ENCODE measurements around the gene ECE2.

ECE2 gene

DNA sequence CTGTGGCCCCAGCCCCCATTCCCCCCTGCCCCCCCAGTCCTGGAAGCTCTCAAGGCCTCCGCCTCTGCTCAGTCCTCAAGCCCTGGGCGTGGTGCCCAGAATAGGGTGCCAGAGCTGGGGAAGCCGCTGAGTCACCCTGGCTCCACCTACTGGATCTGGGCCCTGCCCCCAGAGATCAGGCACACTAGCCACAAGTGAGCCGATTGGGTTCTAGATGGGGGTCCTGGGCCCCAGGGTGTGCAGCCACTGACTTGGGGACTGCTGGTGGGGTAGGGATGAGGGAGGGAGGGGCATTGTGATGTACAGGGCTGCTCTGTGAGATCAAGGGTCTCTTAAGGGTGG is 44.3 kb downstream of the ECE2 start:
- H3K36me3 ChIP-seq (ENCODE audit: insufficient read depth) = peaks cover 51% of the 10 kb centered on the region; the same call in 1 of the 2 replicates
- peak overlapping the region; percentile 63 for H3K27ac ChIP-seq
- H3K4me1 ChIP-seq (ENCODE audit: low read depth, poor library complexity, severe bottlenecking) = peaks cover 49% of the 10 kb centered on the region
- H3K79me2 ChIP-seq (ENCODE audit: insufficient read depth, low read depth) = peaks cover 90% of the 10 kb centered on the region
- no peak overlapping the region for H3K4me3 ChIP-seq (IDR thresholded peaks at IDR 0.05; ENCODE audit: insufficient read depth, low read depth, low read length)
- H3K27me3 ChIP-seq (ENCODE audit: insufficient read depth, low read depth) = no peaks in the 10 kb centered on the region; the same call in 1 of the 2 replicates
- TF ChIP-seq, protein P1, sequence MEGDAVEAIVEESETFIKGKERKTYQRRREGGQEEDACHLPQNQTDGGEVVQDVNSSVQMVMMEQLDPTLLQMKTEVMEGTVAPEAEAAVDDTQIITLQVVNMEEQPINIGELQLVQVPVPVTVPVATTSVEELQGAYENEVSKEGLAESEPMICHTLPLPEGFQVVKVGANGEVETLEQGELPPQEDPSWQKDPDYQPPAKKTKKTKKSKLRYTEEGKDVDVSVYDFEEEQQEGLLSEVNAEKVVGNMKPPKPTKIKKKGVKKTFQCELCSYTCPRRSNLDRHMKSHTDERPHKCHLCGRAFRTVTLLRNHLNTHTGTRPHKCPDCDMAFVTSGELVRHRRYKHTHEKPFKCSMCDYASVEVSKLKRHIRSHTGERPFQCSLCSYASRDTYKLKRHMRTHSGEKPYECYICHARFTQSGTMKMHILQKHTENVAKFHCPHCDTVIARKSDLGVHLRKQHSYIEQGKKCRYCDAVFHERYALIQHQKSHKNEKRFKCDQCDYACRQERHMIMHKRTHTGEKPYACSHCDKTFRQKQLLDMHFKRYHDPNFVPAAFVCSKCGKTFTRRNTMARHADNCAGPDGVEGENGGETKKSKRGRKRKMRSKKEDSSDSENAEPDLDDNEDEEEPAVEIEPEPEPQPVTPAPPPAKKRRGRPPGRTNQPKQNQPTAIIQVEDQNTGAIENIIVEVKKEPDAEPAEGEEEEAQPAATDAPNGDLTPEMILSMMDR (conservative IDR thresholded peaks at IDR 0.05; ENCODE audit: low read depth, low read length) = no peak
- peak overlapping the region; percentile 38; the same call in 1 of the 2 replicates for H3K9ac ChIP-seq
- H3K4me2 ChIP-seq = peak overlapping the region; percentile 33; the same call in 1 of the 2 replicates
- H2AFZ ChIP-seq (ENCODE audit: low read depth) = no peak overlapping the region
- peaks cover 48% of the 10 kb centered on the region for H4K20me1 ChIP-seq (ENCODE audit: insufficient read depth)

DNA sequence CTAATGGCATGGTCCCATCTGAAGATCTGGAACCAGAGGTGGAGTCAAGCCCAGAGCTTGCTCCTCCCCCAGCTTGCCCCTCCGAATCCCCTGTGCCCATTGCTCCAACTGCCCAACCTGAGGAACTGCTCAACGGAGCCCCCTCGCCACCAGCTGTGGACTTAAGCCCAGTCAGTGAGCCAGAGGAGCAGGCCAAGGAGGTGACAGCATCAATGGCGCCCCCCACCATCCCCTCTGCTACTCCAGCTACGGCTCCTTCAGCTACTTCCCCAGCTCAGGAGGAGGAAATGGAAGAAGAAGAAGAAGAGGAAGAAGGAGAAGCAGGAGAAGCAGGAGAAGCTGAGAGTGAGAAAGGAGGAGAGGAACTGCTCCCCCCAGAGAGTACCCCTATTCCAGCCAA is 45.8 kb downstream of the ECE2 start:
- H3K27ac ChIP-seq = no peak overlapping the region
- H3K27me3 ChIP-seq (ENCODE audit: insufficient read depth, low read depth) = no peaks in the 10 kb centered on the region; the same call in 1 of the 2 replicates
- no peak overlapping the region for H3K4me2 ChIP-seq
- TF ChIP-seq, protein P1 (conservative IDR thresholded peaks at IDR 0.05; ENCODE audit: low read depth, low read length) = no peak
- H2AFZ ChIP-seq (ENCODE audit: low read depth) = no peak overlapping the region
- no peak overlapping the region for H3K4me3 ChIP-seq (IDR thresholded peaks at IDR 0.05; ENCODE audit: insufficient read depth, low read depth, low read length)
- H3K4me1 ChIP-seq (ENCODE audit: low read depth, poor library complexity, severe bottlenecking) = peaks cover 41% of the 10 kb centered on the region
- H4K20me1 ChIP-seq (ENCODE audit: insufficient read depth) = peaks cover 40% of the 10 kb centered on the region
- H3K36me3 ChIP-seq (ENCODE audit: insufficient read depth) = peaks cover 61% of the 10 kb centered on the region; the same call in 1 of the 2 replicates
- H3K9ac ChIP-seq = no peak overlapping the region
- H3K79me2 ChIP-seq (ENCODE audit: insufficient read depth, low read depth) = peaks cover 90% of the 10 kb centered on the region

DNA sequence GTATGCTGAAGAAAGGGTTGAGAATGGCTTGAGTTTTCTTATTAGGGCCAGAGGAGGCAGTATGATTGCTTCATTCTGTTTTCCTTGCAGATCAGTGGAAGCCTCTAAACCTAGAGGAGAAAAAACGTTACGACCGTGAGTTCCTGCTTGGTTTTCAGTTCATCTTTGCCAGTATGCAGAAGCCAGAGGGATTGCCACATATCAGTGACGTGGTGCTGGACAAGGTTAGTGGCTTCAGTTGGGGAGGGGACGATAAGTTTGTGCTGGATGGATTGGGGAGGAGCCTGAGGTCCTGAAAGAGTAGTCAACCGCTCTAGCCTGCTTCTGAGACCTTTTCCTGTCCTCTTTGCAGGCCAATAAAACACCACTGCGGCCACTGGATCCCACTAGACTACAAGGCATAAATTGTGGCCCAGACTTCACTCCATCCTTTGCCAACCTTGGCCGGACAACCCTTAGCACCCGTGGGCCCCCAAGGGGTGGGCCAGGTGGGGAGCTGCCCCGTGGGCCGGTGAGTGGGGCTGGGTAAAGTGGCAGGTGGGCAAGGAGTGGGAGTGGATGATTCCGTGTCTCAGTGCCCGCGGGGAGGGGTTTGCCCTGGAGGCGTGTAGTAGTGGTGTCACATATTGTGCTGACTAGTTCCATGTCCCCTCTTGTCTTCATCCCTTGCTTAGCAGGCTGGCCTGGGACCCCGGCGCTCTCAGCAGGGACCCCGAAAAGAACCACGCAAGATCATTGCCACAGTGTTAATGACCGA is 47.1 kb downstream of the ECE2 start:
- Histone ChIP-seq H2AFZ (ENCODE audit: low read depth) (no peak overlapping the region), H3K36me3 (ENCODE audit: insufficient read depth) (peaks cover 66% of the 10 kb centered on the region; the same call in 1 of the 2 replicates), H4K20me1 (ENCODE audit: insufficient read depth) (peaks cover 28% of the 10 kb centered on the region), H3K27me3 (ENCODE audit: insufficient read depth, low read depth) (no peaks in the 10 kb centered on the region; the same call in 1 of the 2 replicates), H3K4me3 (IDR thresholded peaks at IDR 0.05; ENCODE audit: insufficient read depth, low read depth, low read length) (no peak overlapping the region), H3K9ac (no peak overlapping the region), H3K4me2 (no peak overlapping the region), H3K27ac (no peak overlapping the region), H3K4me1 (ENCODE audit: low read depth, poor library complexity, severe bottlenecking) (peaks cover 29% of the 10 kb centered on the region), H3K79me2 (ENCODE audit: insufficient read depth, low read depth) (peaks cover 78% of the 10 kb centered on the region)
- TF ChIP-seq, protein P1 (conservative IDR thresholded peaks at IDR 0.05; ENCODE audit: low read depth, low read length) = no peak

DNA sequence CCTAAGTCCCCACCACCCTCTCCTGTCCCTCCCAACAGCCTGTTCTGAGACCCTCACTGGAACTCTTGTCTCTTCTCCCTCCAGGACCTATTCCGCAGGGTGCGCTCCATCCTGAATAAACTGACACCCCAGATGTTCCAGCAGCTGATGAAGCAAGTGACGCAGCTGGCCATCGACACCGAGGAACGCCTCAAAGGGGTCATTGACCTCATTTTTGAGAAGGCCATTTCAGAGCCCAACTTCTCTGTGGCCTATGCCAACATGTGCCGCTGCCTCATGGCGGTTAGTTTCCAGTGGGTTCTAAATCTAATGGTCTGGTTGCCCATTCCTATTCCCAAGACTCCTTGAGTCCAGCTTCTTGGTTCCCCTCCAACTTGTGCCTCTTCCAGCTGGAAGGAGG is 47.9 kb downstream of the ECE2 start:
- Histone ChIP-seq H3K27ac (no peak overlapping the region), H4K20me1 (ENCODE audit: insufficient read depth) (peaks cover 22% of the 10 kb centered on the region), H3K9ac (no peak overlapping the region), H3K4me3 (IDR thresholded peaks at IDR 0.05; ENCODE audit: insufficient read depth, low read depth, low read length) (no peak overlapping the region), H3K79me2 (ENCODE audit: insufficient read depth, low read depth) (peaks cover 70% of the 10 kb centered on the region), H3K27me3 (ENCODE audit: insufficient read depth, low read depth) (no peaks in the 10 kb centered on the region; the same call in 1 of the 2 replicates), H3K36me3 (ENCODE audit: insufficient read depth) (peaks cover 71% of the 10 kb centered on the region; the same call in 1 of the 2 replicates), H3K4me1 (ENCODE audit: low read depth, poor library complexity, severe bottlenecking) (peaks cover 21% of the 10 kb centered on the region), H3K4me2 (no peak overlapping the region), H2AFZ (ENCODE audit: low read depth) (no peak overlapping the region)
- TF ChIP-seq, protein P1 (conservative IDR thresholded peaks at IDR 0.05; ENCODE audit: low read depth, low read length) = no peak

All from KMS-11 (cell line).